H1 (cell line): ENCODE measurements around the gene FBXO38. TPM values are rescaled to one million over a fixed set of nuclear protein-coding genes. Genes with fewer than 3 reads are reported as not detected.

Experiments used
- CTCF ChIA-PET: fragments of 300-600 bp; sonication (Branson Sonifier 250); formaldehyde crosslinking; loops from one replicate; lab custom pipeline; 2021; ENCODE audit not compliant: partially characterized antibody; lab: Charles Lee
- POLR2A ChIA-PET: fragments of 300-600 bp; sonication (Branson Sonifier 250); formaldehyde crosslinking; loops from one replicate; lab custom pipeline; 2021; ENCODE audit warnings: inconsistent platforms; ENCODE audit not compliant: partially characterized antibody; lab: Charles Lee
- DNase-seq, 2 experiments: peaks; one replicate each; pipeline versions ENCODE4 v3.0.0 to v3.0.0-alpha.2; 2010 to 2022; ENCODE audit warnings: low spot score in 2 of 2, low read depth in 1 of 2, mixed read lengths in 1 of 2
- FAIRE-seq: peaks from 2 replicates; lab custom pipeline; 2011; peaks lifted over from hg19 to GRCh38; lab: Jason Lieb, UNC
- H2AFZ ChIP-seq: 2 replicates; pipeline ENCODE4 v1.8.1; 2012; ENCODE audit warnings: low read length, inconsistent platforms
- H2AK5ac ChIP-seq: 2 replicates; pipeline ENCODE4 v1.6.1; 2013; ENCODE audit warnings: low read depth, low read length
- H2BK120ac ChIP-seq: replicated peaks from 2 replicates; pipeline ENCODE3; 2013; ENCODE audit warnings: low read depth, low read length, inconsistent platforms
- H2BK12ac ChIP-seq: 2 replicates; pipeline ENCODE4 v1.6.1; 2013; ENCODE audit warnings: low read depth, low read length
- H2BK15ac ChIP-seq: 2 replicates; pipeline ENCODE4 v1.6.1; 2013; ENCODE audit warnings: low read length
- H2BK20ac ChIP-seq: 2 replicates; pipeline ENCODE4 v1.6.1; 2013; ENCODE audit warnings: low read length
- H2BK5ac ChIP-seq: 2 replicates; pipeline ENCODE4 v1.6.1; 2013; ENCODE audit warnings: low read depth, low read length
- H3K14ac ChIP-seq: 2 replicates; pipeline ENCODE4 v1.6.1; 2013; ENCODE audit warnings: inconsistent platforms; ENCODE audit not compliant: insufficient read length
- H3K18ac ChIP-seq: 2 replicates; pipeline ENCODE4 v1.6.1; 2013; ENCODE audit warnings: low read length; ENCODE audit errors: extremely low read depth
- H3K23ac ChIP-seq: 2 replicates; pipeline ENCODE4 v1.6.1; 2013; ENCODE audit warnings: inconsistent platforms; ENCODE audit not compliant: insufficient read length
- H3K23me2 ChIP-seq: 2 replicates; pipeline ENCODE4 v1.6.1; 2013; ENCODE audit warnings: low read depth, low read length
- H3K27ac ChIP-seq: 2 replicates; pipeline ENCODE4 v1.6.1; 2011; ENCODE audit warnings: low read depth, low read length, inconsistent platforms
- H3K27me3 ChIP-seq, 4 experiments: replicated peaks in 1 of 4; 1 replicate in 1 of 4; 2 replicates in 3 of 4; pipeline versions ENCODE4 v1.6.1 to v1.8.1; 2011 to 2013; ENCODE audit warnings: low read length in 3 of 4, mild to moderate bottlenecking in 3 of 4, inconsistent platforms in 2 of 4, mixed read lengths in 2 of 4, moderate library complexity in 1 of 4; ENCODE audit not compliant: control insufficient read depth in 3 of 4, insufficient read depth in 3 of 4; ENCODE audit errors: extremely low read depth in 1 of 4
- H3K36me3 ChIP-seq, 4 experiments: 2 replicates each; pipeline versions ENCODE4 v1.6.1 to v1.8.1; 2011 to 2013; ENCODE audit warnings: mild to moderate bottlenecking in 4 of 4, low read length in 3 of 4, moderate library complexity in 2 of 4, control low read depth in 1 of 4, inconsistent platforms in 1 of 4; ENCODE audit not compliant: insufficient read depth in 4 of 4, control insufficient read depth in 2 of 4
- H3K4ac ChIP-seq: replicated peaks from 2 replicates; pipeline ENCODE3; 2013; ENCODE audit warnings: low read length, low read depth, mixed read lengths, inconsistent platforms; ENCODE audit not compliant: insufficient read length
- H3K4me1 ChIP-seq, 4 experiments: replicated peaks in 1 of 4; 1 replicate in 1 of 4; 2 replicates in 3 of 4; pipeline versions ENCODE4 v1.6.1 to v1.8.1; 2011 to 2013; ENCODE audit warnings: low read length in 3 of 4, inconsistent platforms in 2 of 4, mixed read lengths in 1 of 4; ENCODE audit not compliant: insufficient read depth in 4 of 4, control insufficient read depth in 3 of 4
- H3K4me2 ChIP-seq, 2 experiments: 2 replicates each; pipeline versions ENCODE4 v1.6.1 to v1.8.1; 2011 to 2013; ENCODE audit warnings: low read depth in 2 of 2, low read length in 2 of 2, control low read depth in 1 of 2, inconsistent platforms in 1 of 2, mild to moderate bottlenecking in 1 of 2; ENCODE audit not compliant: insufficient read depth in 1 of 2
- H3K4me3 ChIP-seq, 4 experiments: fragments of 200-600, 300-600 bp in 1 of 4; sonication (generic), shearing (Covaris generic), sonication (Bioruptor Twin) in 1 of 4; 2 replicates each; pipeline versions ENCODE4 v1.5.1 to v1.8.1; 2011 to 2016; ENCODE audit warnings: low read length in 4 of 4, low read depth in 3 of 4, control low read depth in 2 of 4, inconsistent platforms in 2 of 4, mild to moderate bottlenecking in 2 of 4, mixed read lengths in 1 of 4, moderate library complexity in 1 of 4; ENCODE audit not compliant: insufficient read depth in 2 of 4; ENCODE audit errors: extremely low read depth in 1 of 4
- H3K56ac ChIP-seq: replicated peaks from 2 replicates; pipeline ENCODE3; 2013; ENCODE audit warnings: low read depth, mild to moderate bottlenecking, mixed read lengths, low read length, inconsistent platforms; ENCODE audit not compliant: insufficient read length
- H3K79me1 ChIP-seq: 2 replicates; pipeline ENCODE4 v1.6.1; 2013; ENCODE audit warnings: low read depth, low read length, control low read depth
- H3K79me2 ChIP-seq, 2 experiments: 2 replicates each; pipeline versions ENCODE4 v1.6.1 to v1.8.1; 2012 to 2013; ENCODE audit warnings: low read length in 2 of 2, mild to moderate bottlenecking in 2 of 2, inconsistent platforms in 1 of 2; ENCODE audit not compliant: insufficient read depth in 2 of 2, control insufficient read depth in 1 of 2
- H3K9ac ChIP-seq, 4 experiments: replicated peaks in 1 of 4; 1 replicate in 1 of 4; 2 replicates in 3 of 4; pipeline versions ENCODE4 v1.6.1 to v1.8.1; 2011 to 2013; ENCODE audit warnings: low read depth in 3 of 4, low read length in 3 of 4, control low read depth in 2 of 4, mild to moderate bottlenecking in 2 of 4, moderate library complexity in 2 of 4, inconsistent platforms in 1 of 4; ENCODE audit errors: extremely low read depth in 1 of 4
- H3K9me3 ChIP-seq, 2 experiments: 2 replicates each; pipeline versions ENCODE4 v1.6.1 to v1.8.1; 2012 to 2013; ENCODE audit warnings: mild to moderate bottlenecking in 2 of 2, moderate library complexity in 2 of 2, control low read depth in 1 of 2, inconsistent platforms in 1 of 2, low read depth in 1 of 2, low read length in 1 of 2, mixed read lengths in 1 of 2; ENCODE audit not compliant: insufficient read depth in 2 of 2
- H4K20me1 ChIP-seq, 2 experiments: replicated peaks in 1 of 2; 2 replicates each; pipeline versions ENCODE3 to v1.8.1; 2011 to 2013; ENCODE audit warnings: inconsistent platforms in 2 of 2, low read length in 2 of 2, mild to moderate bottlenecking in 1 of 2; ENCODE audit not compliant: insufficient read depth in 2 of 2, control insufficient read depth in 1 of 2
- H4K5ac ChIP-seq: 2 replicates; pipeline ENCODE4 v1.6.1; 2013; ENCODE audit warnings: low read length, low read depth, mixed read lengths, inconsistent platforms; ENCODE audit not compliant: insufficient read length
- H4K8ac ChIP-seq: 2 replicates; pipeline ENCODE4 v1.8.0; 2013; ENCODE audit warnings: mild to moderate bottlenecking, moderate library complexity, low read length, inconsistent platforms; ENCODE audit not compliant: insufficient read depth; ENCODE audit errors: extremely low read depth
- H4K91ac ChIP-seq: replicated peaks from 2 replicates; pipeline ENCODE3; 2013; ENCODE audit warnings: low read length, mixed read lengths, inconsistent platforms; ENCODE audit not compliant: insufficient read length
- EP300 ChIP-seq, 2 experiments: IDR thresholded peaks; 1 replicate in 1 of 2; 2 replicates in 1 of 2; pipeline ENCODE4 v1.6.1; 2011 to 2012; ENCODE audit warnings: low read depth in 2 of 2, low read length in 2 of 2, mild to moderate bottlenecking in 2 of 2, borderline replicate concordance in 1 of 2, inconsistent platforms in 1 of 2, moderate library complexity in 1 of 2
- GABPA ChIP-seq: IDR thresholded peaks from 2 replicates; pipeline ENCODE4 v1.6.1; 2011; ENCODE audit warnings: mild to moderate bottlenecking, low read length, moderate library complexity, borderline replicate concordance; ENCODE audit not compliant: insufficient read depth
- POLR2A ChIP-seq, 2 experiments: IDR thresholded peaks; 1 replicate in 1 of 2; 2 replicates in 1 of 2; pipeline ENCODE4 v1.6.1; 2011; ENCODE audit warnings: low read depth in 2 of 2, low read length in 2 of 2, mild to moderate bottlenecking in 2 of 2; ENCODE audit errors: control extremely low read depth in 1 of 2
- SP1 ChIP-seq: IDR thresholded peaks from 2 replicates; pipeline ENCODE4 v1.6.1; 2011; ENCODE audit warnings: low read depth, low read length
- SP4 ChIP-seq: IDR thresholded peaks from 2 replicates; pipeline ENCODE4 v1.6.1; 2012; ENCODE audit warnings: low read length, inconsistent platforms
- WGBS, 2 experiments: shearing (Covaris generic) in 1 of 2; methylation state at CpG; one replicate each; pipeline versions ENCODE4 v1.1.6 to v1.1.7; 2013 to 2015; ENCODE audit warnings: low lambda C conversion rate in 2 of 2, mixed read lengths in 2 of 2, inconsistent platforms in 1 of 2, low coverage in 1 of 2, missing lambda C conversion rate in 1 of 2; ENCODE audit not compliant: insufficient replicate concordance in 2 of 2, insufficient coverage in 1 of 2, insufficient read length in 1 of 2; ENCODE audit errors: extremely low coverage in 1 of 2, missing lambda C conversion rate in 1 of 2; 5-methylcytosine and 5-hydroxymethylcytosine counted together
- polyA plus RNA-seq, 7 experiments: library from polyadenylated mRNA; depleted of rRNA in 3 of 7; stranded (reverse) in 5 of 7; unstranded in 2 of 7; fragments of >200 nt in 5 of 7; fragments of 200-250 nt in 2 of 7; gene quantifications; 1 replicate in 5 of 7; 2 replicates in 1 of 7; 4 replicates in 1 of 7; pipeline versions ENCODE4 v1.2.1 to v1.2.3, GENCODE V29; 2011 to 2013; ENCODE audit warnings: missing spikeins in 2 of 7, mixed read lengths in 2 of 7
- total RNA-seq: library from RNA; stranded (reverse); fragmentation: NEBNext Ultra II Directional; extraction: Animal tissue kit (Norgen Biotek cat#: 25700); gene quantifications from 2 replicates; pipeline ENCODE4 v1.2.1, GENCODE V29; 2021
- TF ChIP-seq, protein P1 (sequence below): IDR thresholded peaks from 2 replicates; pipeline ENCODE4 v1.6.1; 2012; ENCODE audit warnings: inconsistent platforms
- TF ChIP-seq, protein P2 (sequence below): IDR thresholded peaks from 2 replicates; pipeline ENCODE4 v1.6.1; 2011; ENCODE audit warnings: low read length, improper control_type of control experiment

The FBXO38 gene
- total and polyA plus RNA-seq, 2 of the 8 experiments (the other 6 are each of a cell fraction or from before 2014, with no cell fraction given) = 9.1 to 34.3 TPM

DNA sequence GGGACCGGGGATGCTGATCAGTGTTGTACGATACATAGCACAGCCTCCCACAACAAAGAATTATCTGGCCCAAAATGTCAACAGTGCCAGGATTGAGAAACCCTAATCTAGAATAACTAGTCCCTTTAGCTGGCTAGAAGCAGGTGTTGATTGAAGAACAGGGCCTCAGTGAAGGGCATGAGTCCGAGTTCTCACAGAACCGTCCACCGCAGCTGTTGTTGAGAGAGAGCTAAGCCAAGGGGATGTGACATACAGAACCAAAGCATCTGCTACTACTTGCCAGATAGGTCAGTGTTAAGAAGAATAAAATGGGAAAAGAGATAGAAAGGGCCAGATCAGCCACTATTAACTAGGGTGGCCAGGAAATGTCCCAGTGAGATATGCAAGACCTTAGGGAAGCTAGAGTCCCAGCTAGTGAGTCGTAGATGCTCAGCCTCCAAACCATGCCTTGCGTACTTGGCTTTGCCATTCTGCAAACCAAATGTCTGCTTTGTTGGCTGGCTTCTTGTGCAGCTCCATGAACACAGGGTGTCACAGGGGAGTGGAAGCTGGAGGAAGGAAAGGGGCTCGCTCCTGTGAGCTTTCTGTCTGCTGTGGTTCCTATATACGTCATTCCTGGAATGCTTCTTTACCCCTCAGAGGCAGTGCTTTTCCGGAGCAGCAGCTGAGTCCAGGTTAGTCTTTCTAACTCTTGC, 68.9 kb downstream of the FBXO38 start:
- Histone ChIP-seq H2BK20ac (no peak overlapping the region), H3K14ac (no peak overlapping the region), H2BK120ac (no peak overlapping the region), H3K18ac (no peak overlapping the region), H3K36me3 (no peaks in the 10 kb centered on the region), H3K23me2 (no peaks in the 10 kb centered on the region), H2AK5ac (no peak overlapping the region), H3K27ac (no peak overlapping the region), H3K9me3 (no peaks in the 10 kb centered on the region), H4K91ac (no peak overlapping the region), H2BK5ac (no peak overlapping the region), H3K4me2 (no peak overlapping the region), H3K4ac (no peak overlapping the region), H4K8ac (no peak overlapping the region), H4K5ac (no peak overlapping the region), H3K79me1 (no peaks in the 10 kb centered on the region), H3K79me2 (no peaks in the 10 kb centered on the region), H3K27me3 (no peaks in the 10 kb centered on the region), H3K9ac (no peak overlapping the region), H3K23ac (no peak overlapping the region), H3K4me3 (no peak overlapping the region), H4K20me1 (no peaks in the 10 kb centered on the region), H2AFZ (no peak overlapping the region), H2BK15ac (no peak overlapping the region), H3K56ac (no peak overlapping the region), H2BK12ac (no peak overlapping the region), H3K4me1 (peaks cover 0 to 10% (median 8%) of the 10 kb centered on the region in 4 experiments; a peak in 4 of 7 replicates)
- DNase-seq (no peak), FAIRE-seq (no peak)
- POLR2A ChIA-PET = no interaction called here
- CTCF ChIA-PET = interaction anchor here (1.0 to 7.6 kb wide), 7 partner anchors 10 to 277 kb away, joined by 3 to 56 read pairs (median 11); no protein-coding TSS in a partner anchor
- WGBS, 2 experiments = 94% methylated on average over 10 of the region's 10 CpGs; no CpG with 5 or more reads in 1 of the 2 experiments
- no peak for TF ChIP-seq SP4
- TF ChIP-seq, protein P1, sequence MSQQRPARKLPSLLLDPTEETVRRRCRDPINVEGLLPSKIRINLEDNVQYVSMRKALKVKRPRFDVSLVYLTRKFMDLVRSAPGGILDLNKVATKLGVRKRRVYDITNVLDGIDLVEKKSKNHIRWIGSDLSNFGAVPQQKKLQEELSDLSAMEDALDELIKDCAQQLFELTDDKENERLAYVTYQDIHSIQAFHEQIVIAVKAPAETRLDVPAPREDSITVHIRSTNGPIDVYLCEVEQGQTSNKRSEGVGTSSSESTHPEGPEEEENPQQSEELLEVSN = no peak
- TF ChIP-seq SP1 = no peak
- no peak for TF ChIP-seq EP300 (IDR thresholded peaks at IDR 0.05; ENCODE audit: borderline replicate concordance in 1 of 2, low read depth in 2 of 2, low read length in 2 of 2)
- no peak for TF ChIP-seq POLR2A (IDR thresholded peaks at IDR 0.05; ENCODE audit: control extremely low read depth in 1 of 2, low read depth in 2 of 2, low read length in 2 of 2)
- no peak for TF ChIP-seq GABPA
- TF ChIP-seq, protein P2, sequence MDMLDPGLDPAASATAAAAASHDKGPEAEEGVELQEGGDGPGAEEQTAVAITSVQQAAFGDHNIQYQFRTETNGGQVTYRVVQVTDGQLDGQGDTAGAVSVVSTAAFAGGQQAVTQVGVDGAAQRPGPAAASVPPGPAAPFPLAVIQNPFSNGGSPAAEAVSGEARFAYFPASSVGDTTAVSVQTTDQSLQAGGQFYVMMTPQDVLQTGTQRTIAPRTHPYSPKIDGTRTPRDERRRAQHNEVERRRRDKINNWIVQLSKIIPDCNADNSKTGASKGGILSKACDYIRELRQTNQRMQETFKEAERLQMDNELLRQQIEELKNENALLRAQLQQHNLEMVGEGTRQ = no peak
